Muscle of leg (tissue), 11 donors: ENCODE measurements around the gene MPRIP. TPM values are rescaled to one million over a fixed set of nuclear protein-coding genes. Genes with fewer than 3 reads are reported as not detected.
A peak's percentile ranks its signal among the peaks of the same experiment; 100 is the strongest.

ENCODE experiments used
- DNase-seq: peaks from one replicate; pipeline ENCODE4 v3.0.0; 2013
- H3K27ac ChIP-seq: one replicate; pipeline ENCODE4 v1.5.1; 2013; ENCODE audit warnings: mild to moderate bottlenecking, low read length, control low read depth
- H3K27me3 ChIP-seq: one replicate; pipeline ENCODE4 v1.6.1; 2013; ENCODE audit warnings: low read length; ENCODE audit not compliant: control insufficient read depth, insufficient read depth
- H3K36me3 ChIP-seq: one replicate; pipeline ENCODE4 v1.6.1; 2013; ENCODE audit warnings: low read length; ENCODE audit not compliant: control insufficient read depth, insufficient read depth
- H3K4me1 ChIP-seq: one replicate; pipeline ENCODE4 v1.6.1; 2013; ENCODE audit warnings: low read length; ENCODE audit not compliant: control insufficient read depth, insufficient read depth
- H3K4me3 ChIP-seq: one replicate; pipeline ENCODE4 v1.5.1; 2013; ENCODE audit warnings: low read length, control low read depth
- H3K9me3 ChIP-seq: replicated peaks from 2 replicates; pipeline ENCODE4 v1.6.1; 2013; ENCODE audit warnings: low read depth, low read length; ENCODE audit not compliant: control insufficient read depth
- WGBS: methylation state at CpG from one replicate; pipeline ENCODE4 v1.1.5; 2013; ENCODE audit warnings: missing lambda C conversion rate; ENCODE audit not compliant: insufficient coverage; 5-methylcytosine and 5-hydroxymethylcytosine counted together
- polyA plus RNA-seq, 8 donors: library from polyadenylated mRNA; unstranded; fragments of 120-200 nt; gene quantifications; one replicate each; pipeline versions ENCODE4 v1.2.1 to v1.2.3, GENCODE V29; 2013; ENCODE audit warnings: inconsistent platforms in 1 of 8, low replicate concordance in 1 of 8; ENCODE audit not compliant: insufficient read length in 8 of 8, insufficient read depth in 1 of 8
- total RNA-seq: library from RNA; stranded (reverse); fragments of 120-200 nt; gene quantifications from one replicate; pipeline ENCODE4 v1.2.4, GENCODE V29; 2013

The MPRIP gene
- total and polyA plus RNA-seq, 9 donors, result 144 to 211 (median 198) TPM

DNA sequence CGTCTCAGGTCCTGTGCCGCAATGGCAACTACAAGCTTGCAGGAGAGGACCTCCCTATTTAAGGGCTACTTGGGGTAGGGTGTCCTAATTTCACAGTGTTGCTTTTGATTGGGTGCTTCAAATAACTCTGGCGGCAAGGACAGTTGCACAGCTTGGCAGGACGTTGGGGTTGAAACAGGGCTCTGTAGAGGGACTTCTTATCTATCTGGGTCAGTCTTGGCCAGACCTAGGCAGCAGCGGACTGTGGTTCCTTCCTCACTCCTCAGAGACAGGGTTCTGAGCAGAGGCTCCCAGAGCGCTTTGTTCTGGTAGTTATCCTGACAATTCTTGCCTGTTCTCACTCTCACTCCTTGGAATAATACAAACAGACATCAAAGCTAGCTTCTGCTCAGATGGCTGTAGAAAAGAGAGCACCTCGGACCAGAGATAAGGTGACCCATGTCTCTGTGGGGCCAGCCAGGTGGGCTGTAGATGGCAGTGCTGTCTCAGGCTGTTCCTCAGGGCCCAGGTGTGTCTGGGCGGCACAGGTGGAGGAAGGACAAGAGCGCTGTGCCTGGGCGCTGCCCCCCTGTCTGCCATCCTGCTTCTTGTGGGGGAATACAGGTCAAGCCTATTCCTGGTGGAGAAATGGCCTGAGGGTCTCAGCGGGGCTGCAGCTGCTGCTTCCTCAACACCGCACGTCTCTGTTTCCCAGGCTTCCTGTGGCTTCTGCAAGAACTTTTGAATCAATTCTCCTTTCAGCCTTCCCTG is 102.8 kb downstream of the MPRIP start:
- no peak overlapping the region for H3K4me3 ChIP-seq
- no peaks in the 10 kb centered on the region for H3K9me3 ChIP-seq
- no peak for DNase-seq
- peaks cover 8% of the 10 kb centered on the region for H3K4me1 ChIP-seq
- peaks cover 88% of the 10 kb centered on the region for H3K36me3 ChIP-seq
- H3K27me3 ChIP-seq, result no peaks in the 10 kb centered on the region
- WGBS, result 84% methylated on average over 12 of the region's 13 CpGs
- no peak overlapping the region for H3K27ac ChIP-seq

DNA sequence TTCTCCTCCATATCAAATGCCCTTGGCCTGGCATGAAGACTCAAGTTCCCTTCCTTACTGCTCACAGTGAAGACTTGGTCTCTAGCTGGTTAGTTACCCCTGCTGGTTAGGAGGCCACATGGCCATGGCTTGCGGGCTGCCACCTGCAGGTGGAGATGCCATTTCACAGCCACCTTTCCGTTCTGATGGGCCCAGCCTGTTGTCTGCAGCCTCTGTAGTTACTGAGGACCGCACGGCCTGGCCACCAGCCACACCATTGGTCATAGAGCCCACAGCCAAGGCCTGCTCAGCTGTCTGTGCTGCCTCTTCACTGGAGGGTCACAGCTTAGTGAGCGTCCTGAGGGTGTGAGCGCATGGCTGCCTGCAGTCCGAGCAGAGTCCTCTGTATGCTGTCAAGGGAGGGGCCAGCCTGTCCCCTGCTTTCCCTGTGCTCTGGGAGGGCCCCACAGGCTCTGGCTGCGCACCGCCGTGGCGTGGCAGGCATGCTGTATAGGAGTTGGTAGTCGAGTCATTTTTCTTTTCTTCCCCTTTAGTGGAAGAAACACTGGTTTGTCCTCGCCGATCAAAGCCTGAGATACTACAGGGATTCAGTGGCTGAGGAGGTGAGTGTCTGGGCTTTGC is 104.6 kb downstream of the MPRIP start:
- H3K9me3 ChIP-seq, result no peaks in the 10 kb centered on the region
- H3K4me1 ChIP-seq, result peaks cover 3% of the 10 kb centered on the region
- peak; percentile 36 for DNase-seq
- no peak overlapping the region for H3K4me3 ChIP-seq
- peaks cover 87% of the 10 kb centered on the region for H3K36me3 ChIP-seq
- H3K27ac ChIP-seq, result no peak overlapping the region
- 85% methylated on average over 9 of the region's 14 CpGs for WGBS
- H3K27me3 ChIP-seq, result no peaks in the 10 kb centered on the region

DNA sequence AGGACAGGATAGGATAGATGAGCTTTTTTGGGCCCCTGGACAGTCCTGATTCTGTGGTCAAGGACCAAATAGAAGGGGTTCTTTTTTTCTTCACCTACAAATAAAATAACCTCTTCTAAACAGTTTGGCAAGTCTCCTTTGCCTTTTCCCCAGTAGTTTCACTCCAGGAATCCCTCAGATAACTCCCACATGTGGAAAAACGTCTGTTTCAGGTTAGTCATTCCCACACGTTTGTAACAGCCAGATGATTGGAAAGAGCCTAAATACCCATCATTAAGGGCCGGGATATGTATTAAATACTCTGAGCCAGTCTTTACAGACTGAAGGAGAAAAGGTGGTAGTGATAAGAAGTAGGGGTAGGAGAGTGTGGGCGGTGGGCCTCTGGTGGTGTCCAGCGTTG is 105.6 kb downstream of the MPRIP start:
- peaks cover 87% of the 10 kb centered on the region for H3K36me3 ChIP-seq
- H3K27ac ChIP-seq, result no peak overlapping the region
- WGBS, result 54% methylated on average over 3 of the region's 5 CpGs
- H3K4me3 ChIP-seq, result no peak overlapping the region
- H3K27me3 ChIP-seq, result no peaks in the 10 kb centered on the region
- H3K4me1 ChIP-seq, result peaks cover 3% of the 10 kb centered on the region
- no peak for DNase-seq
- no peaks in the 10 kb centered on the region for H3K9me3 ChIP-seq

DNA sequence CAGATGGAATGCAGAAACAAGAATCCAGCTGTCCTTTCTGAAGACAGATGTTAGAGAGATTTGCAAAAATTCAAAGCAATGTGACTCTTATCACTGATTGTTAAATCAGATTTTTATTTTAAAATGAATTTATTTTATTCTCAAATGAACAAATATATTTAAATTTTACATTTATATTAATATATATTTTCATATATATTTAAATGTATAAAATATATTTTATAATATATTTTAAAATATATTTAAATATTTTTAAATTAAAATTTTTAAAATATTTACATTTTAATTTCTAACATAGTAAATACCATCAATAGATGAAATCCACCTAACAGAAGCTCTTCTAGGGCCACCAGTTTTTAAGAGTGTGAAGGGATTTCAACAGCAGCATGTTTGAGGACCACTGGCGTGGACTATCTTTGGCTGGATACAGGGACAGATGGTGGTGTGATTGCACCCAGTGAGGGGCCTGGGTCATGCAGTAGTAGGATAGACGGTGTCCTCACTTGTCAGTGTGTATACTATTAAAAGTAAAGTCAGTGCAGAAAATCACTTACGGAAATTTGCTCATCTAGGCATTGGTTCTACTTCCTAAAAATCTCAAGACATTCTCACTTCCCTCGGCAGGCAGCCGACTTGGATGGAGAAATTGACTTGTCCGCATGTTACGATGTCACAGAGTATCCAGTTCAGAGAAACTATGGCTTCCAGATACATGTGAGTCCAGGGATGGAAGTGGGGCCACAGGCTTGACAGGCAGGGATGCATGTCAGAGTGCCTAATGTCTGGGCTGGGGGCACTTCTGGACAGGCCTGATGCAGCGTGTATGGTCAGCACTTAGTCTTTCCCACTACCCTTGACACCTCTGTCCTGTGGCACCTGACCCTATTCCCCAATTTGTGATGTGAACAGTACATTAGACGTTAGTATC is 107.5 kb downstream of the MPRIP start:
- peak; percentile 41 for DNase-seq
- peaks cover 89% of the 10 kb centered on the region for H3K36me3 ChIP-seq
- H3K27me3 ChIP-seq, result no peaks in the 10 kb centered on the region
- H3K9me3 ChIP-seq, result no peaks in the 10 kb centered on the region
- 97% methylated on average over 5 of the region's 9 CpGs for WGBS
- no peak overlapping the region for H3K4me3 ChIP-seq
- no peak overlapping the region for H3K27ac ChIP-seq
- peaks cover 3% of the 10 kb centered on the region for H3K4me1 ChIP-seq

DNA sequence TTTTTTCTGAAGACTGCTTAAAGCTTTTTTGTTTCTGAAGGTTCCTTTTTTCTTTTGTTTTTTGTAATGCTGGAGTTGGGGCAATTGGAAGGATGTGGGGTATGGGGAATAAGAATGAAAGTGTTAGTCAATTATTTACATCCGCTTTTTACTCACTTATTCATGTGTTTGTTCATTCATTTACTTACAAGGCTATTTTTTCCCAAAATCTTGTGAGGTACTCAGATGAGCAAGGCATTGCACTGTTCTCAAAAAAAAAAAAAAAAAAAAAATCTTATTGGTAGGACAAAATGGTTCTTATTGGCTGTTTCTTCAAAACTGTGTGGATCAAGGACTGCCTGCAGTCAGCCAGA is 108.2 kb downstream of the MPRIP start:
- H3K27ac ChIP-seq, result no peak overlapping the region

DNA sequence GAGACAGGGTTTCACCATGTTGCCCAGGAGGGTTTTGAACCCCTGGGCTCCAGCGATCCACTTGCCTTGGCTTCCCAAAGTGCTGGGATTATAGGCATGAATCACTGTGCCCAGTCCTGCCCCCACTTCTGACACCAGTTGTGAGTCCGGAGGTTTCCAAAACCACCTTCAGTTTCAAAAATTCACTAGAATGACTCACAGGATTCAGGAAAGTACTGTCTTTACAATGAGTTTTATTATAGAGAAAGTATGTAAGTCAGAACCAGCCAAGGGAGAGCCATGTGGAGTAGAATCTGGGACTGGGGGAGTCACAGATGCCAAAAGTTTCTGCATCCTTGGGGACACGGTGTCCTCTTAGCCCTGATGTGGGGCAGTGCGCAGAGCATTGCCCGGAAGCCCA is 108.8 kb downstream of the MPRIP start:
- DNase-seq, result no peak
- no peak overlapping the region for H3K4me3 ChIP-seq
- peaks cover 87% of the 10 kb centered on the region for H3K36me3 ChIP-seq
- no peak overlapping the region for H3K27ac ChIP-seq
- no peaks in the 10 kb centered on the region for H3K9me3 ChIP-seq
- 100% methylated on average over 2 of the region's 5 CpGs for WGBS
- peaks cover 3% of the 10 kb centered on the region for H3K4me1 ChIP-seq
- no peaks in the 10 kb centered on the region for H3K27me3 ChIP-seq

More for the DNA sequence above, 108.2 kb downstream of the MPRIP start:
- Histone ChIP-seq H3K27me3 (no peaks in the 10 kb centered on the region), H3K36me3 (peaks cover 87% of the 10 kb centered on the region), H3K4me3 (no peak overlapping the region), H3K4me1 (peaks cover 3% of the 10 kb centered on the region), H3K9me3 (no peaks in the 10 kb centered on the region)
- no CpG with 5 or more reads among the region's 1 CpG for whole genome bisulfite sequencing
- no peak for DNase-seq

DNA sequence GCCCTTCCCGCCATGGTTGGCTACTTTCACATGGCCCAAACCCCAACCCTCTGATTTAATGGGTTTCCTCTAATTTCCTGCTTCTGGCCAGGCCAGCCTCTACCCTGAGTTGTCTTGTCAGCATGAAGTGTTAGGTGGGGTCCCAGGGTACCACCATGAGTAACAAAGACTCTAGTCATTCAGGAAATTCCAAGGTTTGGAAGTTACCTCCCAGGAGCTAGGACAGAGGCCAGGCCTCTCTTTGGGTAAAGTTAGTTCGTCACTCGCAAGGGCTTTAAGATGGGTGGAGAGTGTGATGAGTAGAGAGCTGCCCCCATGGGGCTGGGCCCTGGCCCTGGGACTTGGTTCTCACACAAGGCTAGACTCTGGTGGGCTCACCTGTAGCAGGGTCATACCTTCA is 109.3 kb downstream of the MPRIP start:
- Histone ChIP-seq H3K9me3 (no peaks in the 10 kb centered on the region), H3K36me3 (peaks cover 87% of the 10 kb centered on the region), H3K27ac (no peak overlapping the region), H3K4me3 (no peak overlapping the region), H3K27me3 (no peaks in the 10 kb centered on the region), H3K4me1 (peaks cover 3% of the 10 kb centered on the region)
- 90% methylated on average over 2 of the region's 3 CpGs for WGBS
- DNase-seq, result no peak

DNA sequence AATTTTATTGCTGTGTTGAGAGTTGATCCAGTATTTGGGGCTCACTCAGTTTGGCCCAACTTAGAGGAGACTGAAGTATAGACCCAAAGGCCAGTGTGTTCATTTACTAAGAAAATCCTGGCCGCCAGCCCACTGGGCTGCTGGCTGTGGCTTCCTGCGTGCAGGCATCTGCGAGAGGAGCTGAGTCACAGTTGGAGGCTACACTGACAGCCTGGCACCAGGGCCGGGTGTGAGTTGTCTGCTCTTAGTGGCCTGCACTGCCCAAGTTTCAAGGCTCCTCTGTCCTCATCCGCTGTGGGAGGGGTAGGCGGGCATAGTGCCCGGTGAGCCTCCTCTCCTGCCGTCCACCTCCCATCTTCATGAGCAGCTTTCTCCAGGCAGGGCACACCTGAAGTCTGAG is 109.7 kb downstream of the MPRIP start:
- WGBS, result 79% methylated on average over 6 of the region's 8 CpGs
- DNase-seq, result peak; percentile 54
- H3K4me1 ChIP-seq, result peaks cover 3% of the 10 kb centered on the region

DNA sequence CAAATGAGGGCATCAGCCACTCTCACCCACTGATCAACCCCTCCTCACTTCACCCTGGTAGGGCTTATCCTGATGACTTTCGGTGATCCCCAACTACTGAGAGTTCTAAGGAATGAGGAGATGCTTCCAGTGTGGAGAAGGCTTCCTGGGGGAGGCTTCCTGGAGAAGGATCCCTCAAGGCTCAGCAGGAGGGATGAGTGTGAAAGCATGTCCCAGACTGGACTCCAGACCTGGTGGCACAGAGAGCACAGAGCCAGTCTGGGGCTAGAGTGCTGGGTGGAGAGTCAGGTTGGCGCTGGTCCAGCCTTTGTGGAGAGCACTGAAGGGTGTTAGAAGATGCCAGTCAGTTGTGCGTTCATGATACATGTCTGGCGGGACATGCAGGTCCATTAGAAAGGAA is 110.1 kb downstream of the MPRIP start:
- 88% methylated on average over 3 of the region's 4 CpGs for WGBS
- no peak for DNase-seq
- Histone ChIP-seq H3K9me3 (no peaks in the 10 kb centered on the region), H3K4me1 (peaks cover 3% of the 10 kb centered on the region), H3K36me3 (peaks cover 87% of the 10 kb centered on the region), H3K4me3 (no peak overlapping the region), H3K27me3 (no peaks in the 10 kb centered on the region), H3K27ac (no peak overlapping the region)

More for the DNA sequence above, 109.7 kb downstream of the MPRIP start:
- H3K36me3 ChIP-seq, result peaks cover 87% of the 10 kb centered on the region
- no peak overlapping the region for H3K27ac ChIP-seq
- no peak overlapping the region for H3K4me3 ChIP-seq
- H3K9me3 ChIP-seq, result no peaks in the 10 kb centered on the region
- H3K27me3 ChIP-seq, result no peaks in the 10 kb centered on the region

DNA sequence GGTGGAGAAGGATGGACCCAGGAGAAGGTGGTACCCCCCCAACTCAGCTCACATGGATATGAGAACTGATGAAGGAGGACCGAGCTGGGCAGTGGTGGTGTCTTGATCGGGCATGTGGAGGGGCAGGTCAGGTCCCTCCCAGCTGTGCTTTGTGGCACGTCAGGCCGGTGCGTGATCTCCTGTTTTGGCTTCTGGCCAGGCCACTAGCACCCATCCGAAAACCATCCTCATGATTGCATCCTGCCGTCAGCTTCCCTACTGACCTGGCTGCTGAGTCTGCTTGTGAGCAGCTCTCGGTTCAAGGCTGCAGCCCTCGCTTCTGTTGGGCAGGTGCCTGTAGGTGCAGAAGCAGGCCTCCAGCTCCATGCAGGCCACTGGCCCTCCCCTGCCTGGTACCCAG is 110.8 kb downstream of the MPRIP start:
- Histone ChIP-seq H3K4me3 (no peak overlapping the region), H3K27me3 (no peaks in the 10 kb centered on the region), H3K9me3 (no peaks in the 10 kb centered on the region), H3K36me3 (peaks cover 84% of the 10 kb centered on the region), H3K4me1 (peaks cover 3% of the 10 kb centered on the region), H3K27ac (no peak overlapping the region)
- no peak for DNase-seq
- 82% methylated on average over 8 of the region's 9 CpGs for WGBS
